AG09309 (cell line): ENCODE results near the gene CEACAM18.

Experiments used
- DNase-seq: peaks from one replicate; pipeline ENCODE4 v3.0.0-alpha.2; 2010; ENCODE audit warnings: low read depth
- H3K4me3 ChIP-seq: 2 replicates; pipeline ENCODE4 v1.5.1; 2011; ENCODE audit warnings: mild to moderate bottlenecking, low read depth, low read length, moderate library complexity; ENCODE audit not compliant: control insufficient read depth
- TF ChIP-seq, protein P1 (sequence below): IDR thresholded peaks from 2 replicates; pipeline ENCODE4 v1.5.1; 2011; ENCODE audit warnings: mild to moderate bottlenecking, low read depth, low read length, inconsistent platforms; ENCODE audit not compliant: insufficient read depth, control insufficient read depth; ENCODE audit errors: missing control alignments

CEACAM18 gene

DNA sequence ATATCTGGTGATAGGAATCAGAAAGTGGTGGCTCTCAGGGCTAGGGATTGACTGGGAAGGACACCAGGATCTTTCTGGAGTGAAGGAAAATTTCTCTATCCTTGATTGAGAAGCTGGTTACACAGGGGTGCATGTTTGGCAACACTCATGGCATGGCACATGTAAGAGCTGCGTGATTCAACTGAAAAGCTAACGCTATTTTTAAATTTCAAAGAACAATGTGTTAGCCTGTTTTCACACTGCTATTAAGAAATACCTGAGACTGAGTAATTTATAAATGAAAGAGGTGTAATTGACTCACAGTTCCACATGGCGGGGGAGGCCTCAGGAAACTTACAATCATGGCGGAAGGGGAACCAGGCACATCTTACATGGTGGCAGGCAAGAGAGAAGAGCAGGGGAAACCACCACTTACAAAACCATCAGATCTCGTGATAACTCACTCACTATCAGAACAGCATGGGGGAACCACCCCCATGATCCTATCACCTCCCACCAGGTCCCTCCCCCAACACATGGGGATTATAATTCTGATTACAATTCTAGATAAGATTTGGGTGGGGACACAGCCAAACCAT, 27.5 kb upstream of the CEACAM18 start:
- no peak for DNase-seq
- TF ChIP-seq, protein P1, sequence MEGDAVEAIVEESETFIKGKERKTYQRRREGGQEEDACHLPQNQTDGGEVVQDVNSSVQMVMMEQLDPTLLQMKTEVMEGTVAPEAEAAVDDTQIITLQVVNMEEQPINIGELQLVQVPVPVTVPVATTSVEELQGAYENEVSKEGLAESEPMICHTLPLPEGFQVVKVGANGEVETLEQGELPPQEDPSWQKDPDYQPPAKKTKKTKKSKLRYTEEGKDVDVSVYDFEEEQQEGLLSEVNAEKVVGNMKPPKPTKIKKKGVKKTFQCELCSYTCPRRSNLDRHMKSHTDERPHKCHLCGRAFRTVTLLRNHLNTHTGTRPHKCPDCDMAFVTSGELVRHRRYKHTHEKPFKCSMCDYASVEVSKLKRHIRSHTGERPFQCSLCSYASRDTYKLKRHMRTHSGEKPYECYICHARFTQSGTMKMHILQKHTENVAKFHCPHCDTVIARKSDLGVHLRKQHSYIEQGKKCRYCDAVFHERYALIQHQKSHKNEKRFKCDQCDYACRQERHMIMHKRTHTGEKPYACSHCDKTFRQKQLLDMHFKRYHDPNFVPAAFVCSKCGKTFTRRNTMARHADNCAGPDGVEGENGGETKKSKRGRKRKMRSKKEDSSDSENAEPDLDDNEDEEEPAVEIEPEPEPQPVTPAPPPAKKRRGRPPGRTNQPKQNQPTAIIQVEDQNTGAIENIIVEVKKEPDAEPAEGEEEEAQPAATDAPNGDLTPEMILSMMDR: no peak
- no peak overlapping the region for H3K4me3 ChIP-seq

DNA sequence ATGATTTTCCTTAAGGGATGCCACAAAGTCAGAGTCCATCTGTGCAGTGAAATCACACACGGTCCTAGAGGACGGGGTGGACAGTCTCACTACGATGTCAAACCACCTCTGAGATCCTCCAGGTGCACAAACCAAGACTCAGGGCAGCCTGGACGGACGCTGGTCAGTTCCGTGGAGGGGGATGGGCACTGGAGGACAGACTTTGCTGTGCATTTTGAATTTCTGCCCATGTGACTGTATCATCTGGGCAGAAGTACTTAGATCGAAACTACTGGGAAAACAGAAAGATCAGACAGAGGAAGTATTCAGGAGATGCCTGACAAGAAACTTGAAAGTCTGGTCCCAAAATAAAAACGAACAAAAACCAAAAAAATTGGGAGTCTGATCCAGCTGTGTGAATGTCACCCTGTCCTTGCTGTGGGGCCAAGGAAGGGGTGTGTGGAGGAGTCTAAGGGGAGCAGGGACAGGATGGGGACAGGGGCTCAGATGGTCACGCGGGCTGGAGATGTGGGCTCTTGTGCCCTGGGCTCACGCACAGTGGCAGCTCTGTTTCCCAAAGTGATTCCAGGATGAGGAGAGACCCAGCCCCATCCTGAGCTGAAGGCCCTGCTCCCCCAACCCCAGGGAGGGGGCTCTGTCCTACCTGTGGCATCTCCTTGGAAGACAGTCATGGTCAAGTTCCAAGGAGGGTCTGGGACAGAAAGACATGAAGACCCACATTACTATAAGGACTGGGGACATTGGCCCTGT, 21.6 kb upstream of the CEACAM18 start:
- TF ChIP-seq, protein P1: no peak
- DNase-seq: no peak
- no peak overlapping the region for H3K4me3 ChIP-seq

DNA sequence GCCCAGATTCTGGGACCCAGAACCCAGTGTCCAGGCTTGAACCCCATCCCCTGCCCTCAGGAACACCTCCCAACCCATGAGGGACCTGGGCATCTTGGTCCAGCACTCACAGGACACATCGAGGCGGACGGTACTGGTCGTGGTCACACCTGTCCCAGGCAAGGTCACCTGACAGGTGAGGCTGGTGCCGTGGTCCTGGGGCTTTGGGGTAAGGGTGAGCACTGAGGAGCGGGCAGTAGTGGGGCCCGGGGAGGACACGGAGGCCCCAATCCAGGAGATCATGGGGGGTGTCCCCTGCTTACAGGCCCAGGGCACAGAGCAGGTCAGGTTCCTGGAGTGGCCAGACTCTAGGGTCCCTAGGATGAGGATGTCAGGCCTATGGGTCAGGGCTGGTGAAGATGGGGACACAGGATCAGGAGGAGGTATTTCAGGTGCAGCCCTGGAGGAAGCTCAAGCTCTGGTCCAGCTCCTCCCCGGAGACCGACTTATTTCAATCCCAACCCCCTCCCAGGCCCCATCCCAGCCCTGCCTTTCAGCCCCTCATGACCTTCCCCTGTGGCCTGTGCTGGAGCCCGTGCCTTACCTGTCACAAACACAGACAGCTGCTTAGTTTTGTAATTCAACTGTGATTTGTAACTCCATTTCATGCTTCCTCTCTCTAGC, 20.9 kb upstream of the CEACAM18 start:
- no peak overlapping the region for H3K4me3 ChIP-seq
- TF ChIP-seq, protein P1: no peak
- no peak for DNase-seq

DNA sequence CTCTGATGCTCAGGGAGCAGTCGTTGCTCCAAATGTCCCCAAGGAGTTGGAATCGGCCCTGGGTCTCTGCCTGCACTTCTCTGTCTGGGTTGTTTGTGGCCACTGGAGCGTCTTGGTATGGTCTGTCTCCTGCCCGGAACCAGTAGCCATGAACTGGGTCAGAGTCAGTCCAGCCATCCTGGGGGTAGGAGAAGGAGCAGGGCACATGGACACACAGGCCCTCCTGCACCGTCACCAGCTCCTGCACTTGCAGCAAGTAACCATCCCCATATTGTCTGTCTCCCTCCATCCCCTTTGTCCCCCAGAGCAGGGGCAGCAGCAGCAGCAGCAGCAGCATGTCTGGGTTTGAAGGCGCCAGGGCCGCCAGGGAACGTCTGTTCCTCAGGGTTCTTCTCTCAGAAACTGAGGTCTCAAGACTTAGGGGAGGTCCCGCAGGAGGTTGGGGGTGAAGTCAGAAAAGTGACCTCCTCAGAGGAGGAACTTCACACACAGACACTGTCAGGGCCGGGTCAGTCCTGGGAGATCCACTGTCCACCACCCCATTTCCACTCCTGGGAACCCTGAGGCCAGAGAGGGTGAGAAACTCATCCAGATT, 20.2 kb upstream of the CEACAM18 start, which contains the start of gene SIGLEC8:
Gene SIGLEC8, minus strand, starts transcription at position 404 of the 595 bp plus-strand sequence. Its CDS starts 67 bp downstream, at position 337.
- no peak within 1 kb of the TSS for H3K4me3 ChIP-seq
- DNase-seq: no peak
- TF ChIP-seq, protein P1: no peak

DNA sequence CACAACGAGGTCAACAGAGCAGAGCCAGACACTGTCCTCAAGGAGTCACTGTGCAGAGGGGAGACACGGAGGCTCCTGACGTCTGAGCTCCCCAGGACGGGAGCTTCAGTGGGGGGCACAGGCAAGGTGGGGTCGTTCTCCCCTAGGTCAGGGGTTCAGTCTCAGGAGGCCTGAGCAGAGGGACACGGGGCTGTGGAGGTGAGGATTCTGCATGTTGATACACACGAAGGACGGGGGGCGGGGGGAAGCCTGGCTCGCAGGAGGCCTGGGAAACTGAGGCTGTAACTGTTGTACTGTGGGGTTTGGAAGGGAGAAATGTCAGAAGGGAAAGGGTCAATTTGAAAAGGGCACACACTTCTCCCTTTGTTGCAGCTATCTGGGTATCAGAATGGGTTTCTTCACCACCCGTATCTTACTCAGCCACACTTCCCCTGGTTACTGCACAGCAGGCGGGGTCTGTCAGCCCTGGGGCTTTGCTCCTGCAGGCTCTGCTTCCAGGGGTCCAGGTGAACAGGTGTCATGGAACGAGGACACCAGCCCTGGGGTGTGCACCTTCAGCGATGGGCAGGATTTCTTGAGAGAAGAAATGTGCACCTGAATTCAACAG, 19.3 kb upstream of the CEACAM18 start:
- DNase-seq: no peak
- TF ChIP-seq, protein P1: no peak
- no peak overlapping the region for H3K4me3 ChIP-seq
